K562 (cell line): ENCODE measurements around the gene C10orf90. TPM values are rescaled to one million over a fixed set of nuclear protein-coding genes. Genes with fewer than 3 reads are reported as not detected.

Experiments
- ATAC-seq: fragments of 200-7000 bp; cut with Tn5 transposase; 3 replicates; pipeline ENCODE4 v1.9.1; 2020; ENCODE audit warnings: moderate library complexity
- BruUV-seq: library from RNA; stranded (reverse); fragments of 400-500 nt; replicated peaks from 2 replicates; lab custom pipeline; 2021; lab: Mats Ljungman, UMichigan
- CTCF ChIA-PET: fragments of 300-600 bp; formaldehyde crosslinking; extraction: SDS; loops from one replicate; lab custom pipeline; 2021; ENCODE audit warnings: low intra/inter-chr PET ratio; lab: Yijun Ruan, JAX
- POLR2A ChIA-PET: fragments of 300-600, 350-650 bp; sonication (Branson Sonifier 250); formaldehyde crosslinking; extraction: SDS; loops from one replicate; lab custom pipeline; 2021; ENCODE audit warnings: antibody characterized with exemption, inconsistent platforms; lab: Yijun Ruan, JAX
- DNase-seq, 4 experiments: peaks; one replicate each; pipeline versions ENCODE4 v3.0.0 to v3.0.0-alpha.2; 2011 to 2018; ENCODE audit warnings: low spot score in 3 of 4, mixed read lengths in 3 of 4; ENCODE audit errors: extremely low read depth in 1 of 4
- FAIRE-seq: peaks from 2 replicates; lab custom pipeline; 2011; peaks lifted over from hg19 to GRCh38; lab: Jason Lieb, UNC
- H2AFZ ChIP-seq: 2 replicates; pipeline ENCODE4 v1.6.0; 2011; ENCODE audit warnings: low read depth, low read length, control low read depth, inconsistent platforms
- H3K27ac ChIP-seq: fragments of 200-600 bp; 3 replicates; pipeline ENCODE4 v1.8.0; 2011; ENCODE audit warnings: low read depth, mild to moderate bottlenecking, control low read depth, inconsistent platforms, low read length, moderate library complexity, mixed read lengths; ENCODE audit errors: extremely low read depth
- H3K27me3 ChIP-seq, 2 experiments: fragments of 300-600 bp in 1 of 2; 2 replicates in 1 of 2; 3 replicates in 1 of 2; pipeline versions ENCODE4 v1.6.0 to v1.8.0; 2011; ENCODE audit warnings: inconsistent platforms in 2 of 2, low read length in 2 of 2, mild to moderate bottlenecking in 1 of 2, mixed read lengths in 1 of 2, moderate library complexity in 1 of 2; ENCODE audit not compliant: control insufficient read depth in 2 of 2, insufficient read depth in 2 of 2
- H3K36me3 ChIP-seq: fragments of 300-600 bp; 3 replicates; pipeline ENCODE4 v1.8.0; 2011; ENCODE audit warnings: mild to moderate bottlenecking, low read length, inconsistent platforms; ENCODE audit not compliant: control insufficient read depth, insufficient read depth
- H3K4me1 ChIP-seq, 2 experiments: fragments of 200-600 bp in 1 of 2; replicated peaks in 1 of 2; 2 replicates in 1 of 2; 3 replicates in 1 of 2; pipeline versions ENCODE4 v1.5.1 to v1.8.0; 2011; ENCODE audit warnings: inconsistent platforms in 2 of 2, low read length in 2 of 2, mild to moderate bottlenecking in 1 of 2, mixed read lengths in 1 of 2, moderate library complexity in 1 of 2; ENCODE audit not compliant: control insufficient read depth in 2 of 2, insufficient read depth in 2 of 2
- H3K4me2 ChIP-seq: 2 replicates; pipeline ENCODE4 v1.6.1; 2011; ENCODE audit warnings: low read length, control low read depth, inconsistent platforms, mixed read lengths; ENCODE audit not compliant: insufficient read depth
- H3K4me3 ChIP-seq: fragments of 200-600 bp; sonication (generic), shearing (Covaris generic); 2 replicates; pipeline ENCODE4 v1.5.1; 2016; ENCODE audit warnings: control low read depth, inconsistent platforms
- H3K79me2 ChIP-seq: fragments of 200-600 bp; 3 replicates; pipeline ENCODE4 v1.8.0; 2011; ENCODE audit warnings: low read length, inconsistent platforms; ENCODE audit not compliant: control insufficient read depth, insufficient read depth
- H3K9ac ChIP-seq, 2 experiments: 2 replicates each; pipeline versions ENCODE4 v1.6.0 to v1.6.1; 2011; ENCODE audit warnings: low read depth in 2 of 2, low read length in 2 of 2, control low read depth in 1 of 2, inconsistent platforms in 1 of 2, mild to moderate bottlenecking in 1 of 2, mixed read lengths in 1 of 2; ENCODE audit not compliant: insufficient read depth in 1 of 2
- H3K9me1 ChIP-seq: one replicate; pipeline ENCODE4 v1.6.0; 2011; ENCODE audit warnings: inconsistent platforms, mild to moderate bottlenecking, low read length, moderate library complexity; ENCODE audit not compliant: control insufficient read depth, insufficient read depth
- H3K9me3 ChIP-seq: replicated peaks from 2 replicates; pipeline ENCODE4 v1.5.1; 2011; ENCODE audit warnings: low read depth, low read length, inconsistent platforms; ENCODE audit not compliant: control insufficient read depth, insufficient read depth
- H4K20me1 ChIP-seq: replicated peaks from 2 replicates; pipeline ENCODE4 v1.6.1; 2011; ENCODE audit warnings: low read length, inconsistent platforms, mixed read lengths; ENCODE audit not compliant: control insufficient read depth, insufficient read depth
- ARHGAP35 ChIP-seq: fragments of 450-650 bp; IDR thresholded peaks from 2 replicates; pipeline ENCODE4 v1.6.1; 2018; ENCODE audit not compliant: partially characterized antibody
- HES1 ChIP-seq: fragments of 450-650 bp; IDR thresholded peaks from 2 replicates; pipeline ENCODE4 v1.6.1; 2016; ENCODE audit warnings: low read depth, mild to moderate bottlenecking, moderate library complexity
- MGA ChIP-seq: fragments of 450-650 bp; IDR thresholded peaks from 2 replicates; pipeline ENCODE4 v1.6.1; 2016; ENCODE audit warnings: mild to moderate bottlenecking, moderate library complexity
- PHTF2 ChIP-seq: fragments of 250-450 bp; sonication (Bioruptor Pico); IDR thresholded peaks from 2 replicates; pipeline ENCODE4 v1.5.0; 2021; ENCODE audit warnings: mild to moderate bottlenecking
- RBM17 ChIP-seq: fragments of 200-400 bp; formaldehyde crosslinking; IDR thresholded peaks from 2 replicates; pipeline ENCODE4 v1.6.1; 2017; ENCODE audit warnings: low read depth, mild to moderate bottlenecking, low read length, borderline replicate concordance
- ZFPM2 ChIP-seq: fragments of 250-450 bp; sonication (Bioruptor Pico); IDR thresholded peaks from 2 replicates; pipeline ENCODE4 v1.5.1; 2022; ENCODE audit warnings: mild to moderate bottlenecking
- in situ Hi-C: fragments of 300-500 bp; cut with MboI; formaldehyde crosslinking; loops from 4 replicates; pipeline ENCODE4 v1.15.0; 2018; ENCODE audit warnings: inconsistent platforms, mixed read lengths
- intact Hi-C: fragments of 100-400 bp; cut with micrococcal nuclease; formaldehyde crosslinking; loops from 2 replicates; pipeline ENCODE4 v1.14.2; 2022
- polyA plus RNA-seq, 8 experiments: library from polyadenylated mRNA; depleted of rRNA in 4 of 8; stranded (reverse) in 5 of 8; unstranded in 3 of 8; fragments of >200 nt; fragmentation: Nextera tagmentation in 2 of 8; fragmentation: Illumina TruSeq in 1 of 8; extraction: Ambion mirVana in 2 of 8; extraction: Trizol in 1 of 8; gene quantifications; 2 replicates each; pipeline versions ENCODE4 v1.2.1 to v1.2.3, GENCODE V29; 2011 to 2014; ENCODE audit warnings: inconsistent platforms in 1 of 8, missing spikeins in 1 of 8
- total RNA-seq, 7 experiments: library from RNA; depleted of rRNA in 6 of 7; stranded (reverse); fragments of >200 nt in 6 of 7; fragmentation: Illumina TruSeq in 2 of 7; extraction: Trizol in 2 of 7; gene quantifications; 2 replicates each; pipeline versions ENCODE4 v1.2.1 to v1.2.3, GENCODE V29; 2011 to 2021; ENCODE audit warnings: low replicate concordance in 1 of 7
- TF ChIP-seq, protein P1 (sequence below): sonication (generic); formaldehyde crosslinking; IDR thresholded peaks from 2 replicates; pipeline ENCODE4 v1.8.0; 2022; ENCODE audit warnings: mild to moderate bottlenecking, low read depth, missing genetic modification reagents
- TF ChIP-seq, protein P2 (sequence below): sonication (generic); formaldehyde crosslinking; IDR thresholded peaks from 2 replicates; pipeline ENCODE4 v1.8.1; 2023; ENCODE audit warnings: mild to moderate bottlenecking, missing genetic modification reagents

Gene C10orf90
- total and polyA plus RNA-seq, 9 of the 15 experiments (the other 6 are each of a cell fraction or from before 2014, with no cell fraction given): not detected

DNA sequence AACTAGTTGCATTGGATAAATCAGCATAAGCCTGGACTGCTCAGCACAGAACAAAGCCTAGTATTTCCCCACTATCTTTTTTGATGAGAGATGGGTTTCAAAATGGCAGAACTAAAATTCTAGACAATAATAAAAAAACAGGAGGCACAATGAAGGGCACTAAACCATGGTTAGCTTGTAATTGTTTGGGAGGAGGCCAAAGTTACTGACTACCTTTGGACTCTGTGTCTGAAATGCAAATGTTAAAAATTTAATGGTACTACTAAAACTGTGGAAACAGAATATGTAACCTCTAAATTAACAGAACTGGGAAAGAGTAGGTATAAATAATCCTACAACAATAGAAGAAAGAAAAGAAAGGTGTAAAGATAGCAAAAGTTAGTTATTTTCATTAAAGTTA lies 295.2 kb downstream of the C10orf90 start:
- Histone ChIP-seq H3K4me1 (no peaks in the 10 kb centered on the region), H4K20me1 (no peaks in the 10 kb centered on the region), H3K9me3 (no peaks in the 10 kb centered on the region), H3K4me2 (no peak overlapping the region), H3K27ac (no peak overlapping the region), H3K27me3 (no peaks in the 10 kb centered on the region), H2AFZ (no peak overlapping the region), H3K4me3 (no peak overlapping the region), H3K79me2 (no peaks in the 10 kb centered on the region), H3K9me1 (no peaks in the 10 kb centered on the region), H3K36me3 (no peaks in the 10 kb centered on the region), H3K9ac (no peak overlapping the region)
- intact Hi-C loops (no loop called here), in situ Hi-C loops (no loop called here)
- ChIA-PET CTCF (no interaction called here), POLR2A (no interaction called here)
- ATAC-seq (no peak), DNase-seq (no peak), FAIRE-seq (no peak)
- no TSS peak for BruUV-seq
- TF ChIP-seq HES1 (no peak), PHTF2 (CRISPR knock-in tag) (no peak), MGA (no peak), ARHGAP35 (no peak), ZFPM2 (CRISPR knock-in tag) (no peak), RBM17 (no peak)
- TF ChIP-seq, protein P1, sequence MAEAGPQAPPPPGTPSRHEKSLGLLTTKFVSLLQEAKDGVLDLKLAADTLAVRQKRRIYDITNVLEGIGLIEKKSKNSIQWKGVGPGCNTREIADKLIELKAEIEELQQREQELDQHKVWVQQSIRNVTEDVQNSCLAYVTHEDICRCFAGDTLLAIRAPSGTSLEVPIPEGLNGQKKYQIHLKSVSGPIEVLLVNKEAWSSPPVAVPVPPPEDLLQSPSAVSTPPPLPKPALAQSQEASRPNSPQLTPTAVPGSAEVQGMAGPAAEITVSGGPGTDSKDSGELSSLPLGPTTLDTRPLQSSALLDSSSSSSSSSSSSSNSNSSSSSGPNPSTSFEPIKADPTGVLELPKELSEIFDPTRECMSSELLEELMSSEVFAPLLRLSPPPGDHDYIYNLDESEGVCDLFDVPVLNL (CRISPR knock-in tag): no peak
- TF ChIP-seq, protein P2, sequence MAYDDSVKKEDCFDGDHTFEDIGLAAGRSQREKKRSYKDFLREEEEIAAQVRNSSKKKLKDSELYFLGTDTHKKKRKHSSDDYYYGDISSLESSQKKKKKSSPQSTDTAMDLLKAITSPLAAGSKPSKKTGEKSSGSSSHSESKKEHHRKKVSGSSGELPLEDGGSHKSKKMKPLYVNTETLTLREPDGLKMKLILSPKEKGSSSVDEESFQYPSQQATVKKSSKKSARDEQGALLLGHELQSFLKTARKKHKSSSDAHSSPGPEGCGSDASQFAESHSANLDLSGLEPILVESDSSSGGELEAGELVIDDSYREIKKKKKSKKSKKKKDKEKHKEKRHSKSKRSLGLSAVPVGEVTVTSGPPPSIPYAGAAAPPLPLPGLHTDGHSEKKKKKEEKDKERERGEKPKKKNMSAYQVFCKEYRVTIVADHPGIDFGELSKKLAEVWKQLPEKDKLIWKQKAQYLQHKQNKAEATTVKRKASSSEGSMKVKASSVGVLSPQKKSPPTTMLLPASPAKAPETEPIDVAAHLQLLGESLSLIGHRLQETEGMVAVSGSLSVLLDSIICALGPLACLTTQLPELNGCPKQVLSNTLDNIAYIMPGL (CRISPR knock-in tag): no peak
